Choroid plexus epithelial cell (primary cell): ENCODE data around the gene E4F1.

Experiments used
- DNase-seq: peaks from one replicate; pipeline ENCODE4 v3.0.0-alpha.2; 2010; ENCODE audit warnings: low read depth
- H3K4me3 ChIP-seq: 2 replicates; pipeline ENCODE4 v1.5.1; 2011; ENCODE audit warnings: low read depth, mild to moderate bottlenecking, control low read depth, low read length, moderate library complexity
- TF ChIP-seq, protein P1 (sequence below): conservative IDR thresholded peaks from 2 replicates; pipeline ENCODE4 v1.5.1; 2011; ENCODE audit warnings: low read depth, mild to moderate bottlenecking, control low read depth, inconsistent platforms, low read length, moderate library complexity

Gene E4F1

DNA sequence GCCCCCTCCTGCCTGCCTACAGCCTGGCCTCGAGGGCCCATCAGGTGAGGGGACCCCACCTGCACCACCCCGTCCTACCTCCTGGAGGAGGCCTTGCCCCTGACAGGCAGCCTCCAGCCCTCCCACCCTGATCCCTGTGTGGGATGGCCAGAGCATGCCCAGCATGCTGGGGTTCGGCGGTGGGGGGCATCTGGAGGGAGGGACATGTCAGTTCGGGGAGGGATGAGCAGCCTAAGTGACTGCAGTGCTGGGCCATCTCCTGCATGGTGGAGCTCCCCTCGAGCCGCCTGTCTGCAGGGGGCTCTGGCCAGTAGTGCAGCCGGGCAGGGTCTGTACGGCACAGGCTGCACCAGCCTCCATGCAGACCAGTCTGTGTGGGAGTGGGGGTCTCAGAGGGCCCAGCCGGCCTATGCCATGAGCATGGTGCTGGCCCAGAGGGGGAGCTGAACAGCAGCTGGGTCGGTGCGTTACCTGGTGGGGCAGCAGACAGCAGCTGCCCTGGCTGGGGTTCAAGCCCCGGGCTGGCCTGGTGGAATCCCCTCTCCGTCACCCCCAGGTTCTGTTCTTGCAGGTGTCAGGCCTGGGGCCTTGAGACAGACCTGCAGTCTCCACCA is 48.6 kb downstream of the E4F1 start:
- no peak overlapping the region for H3K4me3 ChIP-seq
- TF ChIP-seq, protein P1, sequence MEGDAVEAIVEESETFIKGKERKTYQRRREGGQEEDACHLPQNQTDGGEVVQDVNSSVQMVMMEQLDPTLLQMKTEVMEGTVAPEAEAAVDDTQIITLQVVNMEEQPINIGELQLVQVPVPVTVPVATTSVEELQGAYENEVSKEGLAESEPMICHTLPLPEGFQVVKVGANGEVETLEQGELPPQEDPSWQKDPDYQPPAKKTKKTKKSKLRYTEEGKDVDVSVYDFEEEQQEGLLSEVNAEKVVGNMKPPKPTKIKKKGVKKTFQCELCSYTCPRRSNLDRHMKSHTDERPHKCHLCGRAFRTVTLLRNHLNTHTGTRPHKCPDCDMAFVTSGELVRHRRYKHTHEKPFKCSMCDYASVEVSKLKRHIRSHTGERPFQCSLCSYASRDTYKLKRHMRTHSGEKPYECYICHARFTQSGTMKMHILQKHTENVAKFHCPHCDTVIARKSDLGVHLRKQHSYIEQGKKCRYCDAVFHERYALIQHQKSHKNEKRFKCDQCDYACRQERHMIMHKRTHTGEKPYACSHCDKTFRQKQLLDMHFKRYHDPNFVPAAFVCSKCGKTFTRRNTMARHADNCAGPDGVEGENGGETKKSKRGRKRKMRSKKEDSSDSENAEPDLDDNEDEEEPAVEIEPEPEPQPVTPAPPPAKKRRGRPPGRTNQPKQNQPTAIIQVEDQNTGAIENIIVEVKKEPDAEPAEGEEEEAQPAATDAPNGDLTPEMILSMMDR, result no peak
- DNase-seq, result no peak

DNA sequence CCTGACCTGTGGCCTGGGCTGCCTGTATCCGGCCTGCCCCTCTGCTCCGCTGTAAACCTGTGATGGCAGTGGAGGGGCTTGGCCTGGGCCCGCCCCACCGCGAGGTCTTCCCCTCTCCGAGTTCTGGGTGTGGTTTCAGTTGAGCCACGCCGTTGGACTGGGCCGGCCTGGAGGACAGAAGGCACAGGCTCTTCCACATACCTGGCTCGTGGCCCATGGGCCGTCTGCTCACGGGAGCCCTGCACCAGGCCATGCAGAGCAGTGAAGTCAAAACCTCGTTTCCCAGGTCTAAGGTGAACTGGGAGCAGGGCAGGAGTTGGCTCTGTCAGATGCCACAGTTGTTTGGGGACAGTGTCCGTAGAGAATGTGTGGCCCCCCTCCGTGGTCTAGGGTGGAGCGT is 50.1 kb downstream of the E4F1 start:
- TF ChIP-seq, protein P1, result no peak
- DNase-seq, result no peak

DNA sequence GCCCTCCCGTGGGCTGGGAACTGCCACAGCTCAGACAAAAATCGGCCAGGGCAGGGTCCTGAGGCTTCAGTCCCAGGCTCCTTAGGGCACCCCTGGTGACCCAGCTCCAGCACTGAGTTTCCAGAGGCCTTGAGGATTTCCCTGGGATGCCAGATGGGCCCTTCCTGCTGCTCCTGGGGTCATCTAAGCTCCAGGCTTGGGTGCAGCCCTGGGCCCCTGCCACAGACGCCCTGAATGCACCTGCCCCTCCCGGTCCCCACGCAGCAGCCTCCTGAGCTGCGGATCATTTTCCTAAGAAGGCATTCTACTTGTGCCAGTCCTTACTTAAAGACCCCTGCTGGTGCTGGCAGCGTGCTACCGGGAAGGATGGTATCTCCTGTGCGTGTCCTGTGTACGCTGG is 50.5 kb downstream of the E4F1 start:
- TF ChIP-seq, protein P1, result no peak
- no peak overlapping the region for H3K4me3 ChIP-seq
- DNase-seq, result no peak

More for the DNA sequence above, 50.1 kb downstream of the E4F1 start:
- no peak overlapping the region for H3K4me3 ChIP-seq

DNA sequence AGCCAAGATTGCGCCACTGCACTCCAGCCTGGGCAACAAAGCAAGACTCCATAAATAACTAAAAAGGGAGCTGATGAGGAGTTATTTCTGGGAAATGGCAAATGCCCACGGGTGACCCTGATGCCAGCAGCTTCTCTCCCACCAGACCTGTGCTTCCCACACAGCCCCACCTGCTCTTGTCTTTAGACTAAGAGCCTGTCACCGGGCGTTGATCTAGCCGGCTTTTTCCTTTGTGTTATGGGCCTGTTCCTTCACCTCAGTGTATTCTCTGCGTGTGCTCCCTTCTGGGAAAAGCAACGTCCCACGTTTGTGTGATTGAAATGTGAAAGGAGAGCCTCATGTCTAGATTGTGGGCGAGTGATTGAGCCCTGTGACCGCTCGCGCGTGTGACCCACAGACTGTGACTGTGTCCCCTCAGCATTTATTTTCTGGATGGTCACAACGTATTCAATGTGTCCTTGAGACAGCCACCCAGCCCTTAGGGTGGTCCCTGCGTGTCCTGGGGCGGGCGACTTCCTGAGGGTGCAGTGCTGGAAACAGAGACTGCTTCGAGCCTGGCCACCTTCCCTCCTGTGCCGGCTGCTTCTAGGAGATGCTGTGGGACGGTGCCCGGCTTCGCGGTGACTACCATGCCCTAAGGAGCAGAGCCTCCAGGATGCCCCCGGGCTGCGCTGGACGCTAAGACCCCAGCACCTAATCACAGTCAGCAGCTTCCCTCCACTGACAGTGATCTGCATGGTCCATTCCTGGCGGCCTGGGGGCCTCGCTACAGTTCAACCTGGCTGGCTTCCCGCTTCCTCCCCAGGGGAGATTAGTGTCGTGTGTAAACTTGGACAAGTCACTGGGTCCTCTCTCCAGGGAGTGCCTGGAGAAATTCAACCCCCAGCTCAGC is 52.3 kb downstream of the E4F1 start:
- TF ChIP-seq, protein P1, result no peak
- DNase-seq, result no peak

DNA sequence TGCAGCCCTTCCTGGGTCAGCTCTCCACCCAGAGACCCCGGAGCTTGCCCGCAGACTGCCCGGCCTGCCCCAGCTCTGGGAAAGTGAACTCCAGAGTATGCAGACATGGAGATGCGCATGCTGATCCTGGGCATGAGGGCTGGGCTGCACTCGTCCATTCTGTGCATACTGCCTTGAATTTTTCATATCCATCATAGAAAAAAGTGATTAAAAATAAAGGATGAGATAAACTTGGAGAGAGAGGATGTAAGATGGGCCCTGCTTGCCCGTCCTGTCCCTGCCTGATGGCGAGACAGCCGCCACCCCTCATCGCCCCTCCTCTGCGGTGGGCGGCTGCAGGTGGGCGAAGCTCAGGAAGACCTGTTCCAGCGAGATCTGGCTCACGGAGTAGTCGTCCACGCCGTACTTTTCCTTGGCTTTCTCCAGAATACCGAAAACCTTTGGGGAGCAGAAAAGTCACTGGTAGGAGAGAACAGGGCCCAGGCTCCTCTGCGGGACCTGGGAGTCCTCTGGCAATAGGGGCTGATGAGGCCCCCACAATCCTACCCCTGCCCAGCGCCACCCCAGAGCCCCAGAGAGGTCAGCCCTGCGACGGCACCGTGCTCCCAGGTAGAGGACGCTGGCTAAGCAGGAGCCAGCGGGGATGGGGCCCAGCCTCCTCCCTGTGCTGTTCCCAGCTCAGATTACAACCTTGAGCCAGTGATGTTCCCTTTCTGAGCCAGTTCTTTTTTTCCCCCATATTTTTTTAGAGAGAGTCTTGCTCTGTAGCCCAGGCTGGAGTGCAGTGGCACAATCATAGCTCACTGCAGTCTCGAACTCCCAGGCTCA is 53.2 kb downstream of the E4F1 start:
- no peak overlapping the region for H3K4me3 ChIP-seq
- TF ChIP-seq, protein P1, result no peak
- DNase-seq, result no peak

More for the DNA sequence above, 52.3 kb downstream of the E4F1 start:
- H3K4me3 ChIP-seq, result no peak overlapping the region

DNA sequence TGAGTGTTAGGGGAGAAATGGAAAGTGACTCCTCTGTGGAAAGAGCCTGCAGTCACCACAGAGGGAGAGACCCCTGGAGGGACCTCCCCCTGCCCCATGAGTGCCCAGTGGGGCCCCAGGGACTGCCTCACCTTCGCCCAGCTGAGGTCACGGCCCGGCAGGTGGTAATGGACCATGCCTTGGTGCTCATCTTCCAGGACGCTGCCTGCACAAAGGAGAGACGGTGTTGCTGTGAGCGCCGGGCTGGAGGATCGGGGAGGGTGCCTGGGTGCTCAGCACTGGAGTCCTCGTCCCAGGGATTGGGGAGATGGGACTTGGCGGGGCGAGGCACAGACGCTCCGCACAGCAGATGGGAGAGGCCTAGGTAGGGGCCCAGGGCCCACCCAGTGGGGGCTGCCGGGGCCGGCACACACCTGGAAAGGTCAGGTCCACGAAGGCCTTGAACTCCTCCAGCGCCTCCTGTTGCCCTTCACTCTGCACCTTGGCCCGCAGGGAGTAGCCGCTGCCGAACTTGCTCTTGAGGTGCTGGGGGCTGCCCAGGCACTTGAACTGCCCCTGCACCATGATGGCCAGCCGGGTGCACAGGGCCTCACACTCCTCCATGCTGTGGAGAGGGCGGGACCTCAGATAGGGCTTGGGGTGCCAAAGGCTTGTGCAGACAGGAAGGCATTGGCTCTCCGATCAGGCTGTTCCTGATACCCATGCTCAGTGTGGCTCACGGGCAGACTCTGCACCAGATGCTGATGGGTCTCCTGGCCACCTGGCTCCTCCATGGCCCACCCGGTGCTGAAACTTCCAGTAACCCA is 54.3 kb downstream of the E4F1 start:
- no peak overlapping the region for H3K4me3 ChIP-seq
- no peak for DNase-seq
- TF ChIP-seq, protein P1, result no peak
